Metanephros (tissue), 1 donor: ENCODE measurements around the gene CACNA1C. TPM values are rescaled to one million over a fixed set of nuclear protein-coding genes. Genes with fewer than 3 reads are reported as not detected.

ENCODE experiments used
- total RNA-seq: library from RNA; depleted of rRNA; stranded (reverse); fragments of >200 nt; gene quantifications from one replicate; pipeline ENCODE4 v1.2.3, GENCODE V29; 2014

CACNA1C gene
- 16.4 TPM for total RNA-seq

DNA sequence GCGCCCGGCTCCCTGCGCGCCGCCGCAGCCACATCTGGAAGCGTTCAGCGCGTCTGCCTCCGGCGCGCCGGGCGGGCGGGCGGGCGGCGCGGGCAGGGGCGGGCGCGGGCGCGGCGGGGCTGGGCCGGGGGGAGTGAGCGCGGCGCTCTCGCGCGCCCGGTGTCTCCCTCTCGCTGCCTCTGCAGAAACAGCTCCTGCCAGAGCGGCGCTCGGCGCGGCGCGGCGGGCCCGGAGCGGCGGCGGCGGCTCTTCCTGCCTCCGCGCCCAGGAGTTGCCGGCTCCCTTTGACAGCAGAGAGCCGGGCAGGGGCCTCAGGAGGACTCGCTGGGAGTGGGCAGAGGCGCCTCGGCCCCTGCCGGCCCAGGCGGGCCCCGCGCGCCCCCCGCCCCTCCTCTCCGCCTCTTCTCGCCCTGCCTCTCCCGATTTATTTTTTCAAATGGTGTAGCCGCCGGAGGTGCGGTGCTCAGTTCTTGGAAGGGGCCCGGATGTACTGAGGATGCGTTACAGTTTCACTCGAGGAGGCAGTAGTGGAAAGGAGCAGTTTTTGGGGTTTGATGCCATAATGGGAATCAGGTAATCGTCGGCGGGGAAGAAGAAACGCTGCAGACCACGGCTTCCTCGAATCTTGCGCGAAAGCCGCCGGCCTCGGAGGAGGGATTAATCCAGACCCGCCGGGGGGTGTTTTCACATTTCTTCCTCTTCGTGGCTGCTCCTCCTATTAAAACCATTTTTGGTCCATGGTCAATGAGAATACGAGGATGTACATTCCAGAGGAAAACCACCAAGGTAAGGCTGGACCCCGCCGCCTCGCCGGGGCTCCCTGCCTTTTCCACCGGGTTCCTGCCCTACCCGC is at the start of gene CACNA1C:
Gene CACNA1C, plus strand, starts transcription at position 162 of the 853 bp plus-strand sequence. Its CDS starts 576 bp downstream, at position 738.

DNA sequence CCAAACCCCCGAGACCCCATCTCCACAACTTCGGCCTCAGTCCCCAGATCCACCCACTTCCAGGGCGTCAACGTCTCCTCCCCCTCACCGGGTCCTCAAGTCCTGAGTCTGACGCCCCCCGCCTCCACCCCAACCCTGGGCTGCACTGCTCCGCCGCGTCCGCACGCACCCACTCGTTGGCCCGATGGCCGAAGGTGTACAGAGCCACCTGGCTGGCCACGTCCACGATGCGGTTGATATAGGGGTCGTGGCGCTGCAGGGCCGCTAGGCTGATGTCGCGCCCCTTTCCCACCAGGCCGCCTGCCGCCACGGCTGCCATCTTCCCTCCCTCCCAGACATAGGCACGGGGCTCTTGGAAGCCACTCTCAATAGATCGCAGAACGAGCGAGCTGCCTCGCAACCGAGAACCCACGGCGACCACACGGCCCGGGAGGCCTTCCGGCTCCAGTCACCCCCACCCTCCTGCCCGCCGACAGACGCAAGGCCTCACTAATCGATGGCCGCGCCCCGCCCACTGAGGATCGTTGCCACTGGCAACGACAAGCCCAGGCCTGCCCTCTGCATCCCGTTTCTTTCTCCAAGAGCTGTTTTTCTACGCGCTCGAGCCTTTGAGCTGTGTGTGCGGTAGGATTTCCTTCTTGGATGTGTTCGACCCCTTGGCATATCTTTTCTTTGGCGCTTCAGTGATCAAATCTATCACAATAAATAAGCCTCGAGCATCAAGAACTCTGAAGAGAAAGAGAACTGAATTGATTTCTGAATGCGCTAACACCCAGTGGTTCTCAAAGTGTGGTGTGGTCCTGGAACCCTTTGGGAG is 48.5 kb upstream of the CACNA1C start, which contains the start of gene DCP1B:
Gene DCP1B, minus strand, starts transcription at position 345 of the 817 bp plus-strand sequence. Its CDS starts 26 bp downstream, at position 319.

Other genes with a start within 250 kb of the CACNA1C start
- 0.35 TPM for gene LRTM2, start 232.4 kb upstream of the CACNA1C start, total RNA-seq
- 2.6 TPM for gene CACNA2D4, start 134.3 kb upstream of the CACNA1C start, total RNA-seq
- 10.7 TPM for gene DCP1B, start 48.5 kb upstream of the CACNA1C start, total RNA-seq